Karpas-422 (cell line): Measurements from ENCODE around the gene AFF4. TPM values are rescaled to one million over a fixed set of nuclear protein-coding genes. Genes with fewer than 3 reads are reported as not detected.
"Not testable (repeated sequence)": the region's sequence is repeated elsewhere in the genome, so short reads cannot be mapped to it uniquely, and the experiment has no call there.

Experiments
- DNase-seq: peaks from one replicate; pipeline ENCODE4 v3.0.0-alpha.2; 2015
- H2AFZ ChIP-seq: fragments of 200-600 bp; sonication (generic); 2 replicates; pipeline ENCODE4 v1.6.1; 2014; ENCODE audit warnings: antibody characterized with exemption, low read length, mixed read lengths
- H3K27ac ChIP-seq: fragments of 200-600 bp; sonication (generic); 2 replicates; pipeline ENCODE4 v1.5.1; 2014; ENCODE audit warnings: mild to moderate bottlenecking, low read length, moderate library complexity
- H3K27me3 ChIP-seq: fragments of 200-600 bp; sonication (generic); 2 replicates; pipeline ENCODE4 v1.6.1; 2014; ENCODE audit warnings: low read length, mixed read lengths
- H3K36me3 ChIP-seq: fragments of 200-600 bp; sonication (generic); 2 replicates; pipeline ENCODE4 v1.6.1; 2014; ENCODE audit warnings: low read length, mixed read lengths; ENCODE audit not compliant: insufficient read depth
- H3K4me1 ChIP-seq: fragments of 200-600 bp; sonication (generic); 2 replicates; pipeline ENCODE4 v1.6.1; 2014; ENCODE audit warnings: mild to moderate bottlenecking, low read length, mixed read lengths
- H3K4me2 ChIP-seq: fragments of 200-600 bp; sonication (generic); 2 replicates; pipeline ENCODE4 v1.6.1; 2014; ENCODE audit warnings: low read length, low read depth, mild to moderate bottlenecking; ENCODE audit not compliant: poor library complexity, severe bottlenecking
- H3K4me3 ChIP-seq: fragments of 200-600 bp; sonication (generic); 2 replicates; pipeline ENCODE4 v1.5.1; 2014; ENCODE audit warnings: mild to moderate bottlenecking, antibody characterized with exemption, low read length, mixed read lengths
- H3K79me2 ChIP-seq: fragments of 200-600 bp; sonication (generic); 2 replicates; pipeline ENCODE4 v1.6.1; 2014; ENCODE audit warnings: mild to moderate bottlenecking, low read length, mixed read lengths
- H3K9ac ChIP-seq: fragments of 200-600 bp; sonication (generic); 2 replicates; pipeline ENCODE4 v1.6.0; 2014; ENCODE audit warnings: low read length
- H3K9me2 ChIP-seq: fragments of 200-600 bp; sonication (generic), shearing (Covaris generic); replicated peaks from 2 replicates; pipeline ENCODE4 v1.6.0; 2014; ENCODE audit warnings: mild to moderate bottlenecking, low read length, moderate library complexity; ENCODE audit not compliant: insufficient read depth
- H3K9me3 ChIP-seq: fragments of 300-700, 200-600 bp; sonication (generic); 2 replicates; pipeline ENCODE4 v1.6.1; 2014; ENCODE audit warnings: low read length, mixed read lengths
- H4K20me1 ChIP-seq: fragments of 200-600 bp; sonication (generic); 2 replicates; pipeline ENCODE4 v1.6.1; 2014; ENCODE audit warnings: mild to moderate bottlenecking, antibody characterized with exemption, low read length, low read depth; ENCODE audit not compliant: insufficient read depth
- total RNA-seq: library from RNA; depleted of rRNA; stranded (reverse); fragments of >200 nt; shearing (Covaris generic); gene quantifications from 2 replicates; pipeline ENCODE4 v1.2.3, GENCODE V29; 2014; ENCODE audit warnings: low replicate concordance

AFF4 gene
- total RNA-seq, 1 experiment from 2014 or later: 34.0 TPM

GRCh38 chr5:132982971-132983370 is 19.5 kb upstream of the AFF4 start:
- not testable (repeated sequence) for H2AFZ ChIP-seq, H3K4me2 ChIP-seq, H3K9me2 ChIP-seq, H3K9me3 ChIP-seq, H3K27ac ChIP-seq, H3K4me1 ChIP-seq, H3K27me3 ChIP-seq, H4K20me1 ChIP-seq, H3K79me2 ChIP-seq, H3K36me3 ChIP-seq, DNase-seq, H3K4me3 ChIP-seq, H3K9ac ChIP-seq

- no peak overlapping the region for H3K4me2 ChIP-seq
- H3K4me1 ChIP-seq: no peaks in the 10 kb centered on the region
- no peak overlapping the region for H3K27ac ChIP-seq
- no peaks in the 10 kb centered on the region for H3K9me2 ChIP-seq
- H2AFZ ChIP-seq: no peak overlapping the region
- no peaks in the 10 kb centered on the region; the same call in 1 of the 2 replicates for H3K9me3 ChIP-seq
- no peak overlapping the region for H3K4me3 ChIP-seq
- no peaks in the 10 kb centered on the region for H4K20me1 ChIP-seq
- H3K36me3 ChIP-seq: no peaks in the 10 kb centered on the region
- H3K27me3 ChIP-seq: no peaks in the 10 kb centered on the region
- no peak for DNase-seq
- no peaks in the 10 kb centered on the region for H3K79me2 ChIP-seq
- H3K9ac ChIP-seq: no peak overlapping the region
Observed at GRCh38 chr5:132981288-132981687, 17.9 kb upstream of the AFF4 start.

- H3K4me2 ChIP-seq: no peak overlapping the region
- H3K4me1 ChIP-seq: no peaks in the 10 kb centered on the region
- no peaks in the 10 kb centered on the region for H3K79me2 ChIP-seq
- H2AFZ ChIP-seq: no peak overlapping the region
- DNase-seq: no peak
- H3K9me2 ChIP-seq: no peaks in the 10 kb centered on the region
- no peak overlapping the region for H3K27ac ChIP-seq
- no peaks in the 10 kb centered on the region; the same call in 1 of the 2 replicates for H3K9me3 ChIP-seq
- H3K4me3 ChIP-seq: no peak overlapping the region
- no peak overlapping the region for H3K9ac ChIP-seq
- no peaks in the 10 kb centered on the region for H3K36me3 ChIP-seq
- no peaks in the 10 kb centered on the region for H3K27me3 ChIP-seq
- no peaks in the 10 kb centered on the region for H4K20me1 ChIP-seq
Observed at GRCh38 chr5:132979976-132980375, 16.5 kb upstream of the AFF4 start.

GRCh38 chr5:132979367-132979940 is 16.0 kb upstream of the AFF4 start:
- Histone ChIP-seq H3K27me3 (no peaks in the 10 kb centered on the region), H3K79me2 (no peaks in the 10 kb centered on the region), H3K27ac (no peak overlapping the region), H3K9me2 (no peaks in the 10 kb centered on the region), H3K4me1 (no peaks in the 10 kb centered on the region), H3K9me3 (no peaks in the 10 kb centered on the region; the same call in 1 of the 2 replicates), H3K36me3 (no peaks in the 10 kb centered on the region), H4K20me1 (no peaks in the 10 kb centered on the region), H2AFZ (no peak overlapping the region), H3K4me2 (no peak overlapping the region), H3K9ac (no peak overlapping the region), H3K4me3 (no peak overlapping the region)
- no peak for DNase-seq

GRCh38 chr5:132976852-132977251 is 13.4 kb upstream of the AFF4 start:
- no peaks in the 10 kb centered on the region for H3K4me1 ChIP-seq
- H3K9ac ChIP-seq: no peak overlapping the region
- H3K27me3 ChIP-seq: no peaks in the 10 kb centered on the region
- DNase-seq: no peak
- no peak overlapping the region for H3K4me3 ChIP-seq
- no peak overlapping the region for H2AFZ ChIP-seq
- no peaks in the 10 kb centered on the region for H3K9me2 ChIP-seq
- no peak overlapping the region for H3K4me2 ChIP-seq
- H3K27ac ChIP-seq: no peak overlapping the region
- H3K79me2 ChIP-seq: no peaks in the 10 kb centered on the region
- H3K9me3 ChIP-seq: no peaks in the 10 kb centered on the region; the same call in 1 of the 2 replicates
- H3K36me3 ChIP-seq: no peaks in the 10 kb centered on the region
- H4K20me1 ChIP-seq: no peaks in the 10 kb centered on the region

GRCh38 chr5:132972436-132972828 is 9.0 kb upstream of the AFF4 start:
- not testable (repeated sequence) for DNase-seq, H3K4me3 ChIP-seq, H3K36me3 ChIP-seq, H3K4me2 ChIP-seq, H3K27me3 ChIP-seq, H2AFZ ChIP-seq, H3K9ac ChIP-seq, H3K79me2 ChIP-seq, H3K9me3 ChIP-seq, H4K20me1 ChIP-seq, H3K4me1 ChIP-seq, H3K9me2 ChIP-seq, H3K27ac ChIP-seq

- no peak overlapping the region for H2AFZ ChIP-seq
- no peak overlapping the region for H3K4me2 ChIP-seq
- H3K9ac ChIP-seq: no peak overlapping the region
- no peak for DNase-seq
- H3K4me1 ChIP-seq: no peaks in the 10 kb centered on the region
- H3K27ac ChIP-seq: no peak overlapping the region
- H3K79me2 ChIP-seq: no peaks in the 10 kb centered on the region
- H3K9me2 ChIP-seq: no peaks in the 10 kb centered on the region
- H3K9me3 ChIP-seq: no peaks in the 10 kb centered on the region
- H3K27me3 ChIP-seq: no peaks in the 10 kb centered on the region
- no peaks in the 10 kb centered on the region for H3K36me3 ChIP-seq
- H4K20me1 ChIP-seq: no peaks in the 10 kb centered on the region
- no peak overlapping the region for H3K4me3 ChIP-seq
Observed at GRCh38 chr5:132971483-132972435, 8.3 kb upstream of the AFF4 start.

- DNase-seq: no peak
- Histone ChIP-seq H3K9me3 (no peaks in the 10 kb centered on the region), H3K4me2 (no peak overlapping the region), H3K9me2 (no peaks in the 10 kb centered on the region), H3K36me3 (peaks cover 5% of the 10 kb centered on the region; the same call in 1 of the 2 replicates), H2AFZ (no peak overlapping the region), H3K4me1 (peaks cover 26% of the 10 kb centered on the region), H3K9ac (no peak overlapping the region), H3K4me3 (no peak overlapping the region), H3K27me3 (no peaks in the 10 kb centered on the region), H3K79me2 (peaks cover 31% of the 10 kb centered on the region), H3K27ac (no peak overlapping the region), H4K20me1 (no peaks in the 10 kb centered on the region)
Observed at GRCh38 chr5:132965120-132965519, 1.7 kb upstream of the AFF4 start.
